Tibial nerve (tissue), 4 donors: Measurements from ENCODE around the gene LRRC74A. TPM values are rescaled to one million over a fixed set of nuclear protein-coding genes. Genes with fewer than 3 reads are reported as not detected.

Source experiments
- DNase-seq, 2 donors: peaks; one replicate each; pipeline ENCODE4 v3.0.0-alpha.2; 2019; ENCODE audit warnings: low spot score in 2 of 2
- H3K27ac ChIP-seq, 4 donors: fragments of 200-600 bp; sonication (generic) in 3 of 4; one replicate each; pipeline ENCODE4 v1.5.1; 2017 to 2019; ENCODE audit warnings: mild to moderate bottlenecking in 1 of 4
- H3K27me3 ChIP-seq, 2 donors: fragments of 200-600 bp; sonication (generic) in 1 of 2; one replicate each; pipeline versions ENCODE4 v1.5.1 to v1.6.0; 2017 to 2019
- H3K36me3 ChIP-seq, 3 donors: fragments of 200-600 bp; sonication (generic); one replicate each; pipeline ENCODE4 v1.5.1; 2018 to 2019
- H3K4me1 ChIP-seq, 4 donors: fragments of 200-600 bp; sonication (generic) in 3 of 4; one replicate each; pipeline ENCODE4 v1.5.1; 2017 to 2019
- H3K4me3 ChIP-seq, 4 donors: fragments of 200-600 bp; sonication (generic) in 3 of 4; one replicate each; pipeline ENCODE4 v1.5.1; 2017 to 2019; ENCODE audit warnings: mild to moderate bottlenecking in 1 of 4, moderate library complexity in 1 of 4
- H3K9me3 ChIP-seq, 4 donors: fragments of 200-600 bp; sonication (generic) in 3 of 4; one replicate each; pipeline ENCODE4 v1.5.1; 2017 to 2019
- EP300 ChIP-seq, 2 donors: sonication (generic); formaldehyde crosslinking; IDR thresholded peaks; one replicate each; pipeline ENCODE4 v1.6.1; 2017; ENCODE audit warnings: antibody characterized with exemption in 2 of 2, mild to moderate bottlenecking in 1 of 2
- POLR2A ChIP-seq, 2 donors: fragments of 450-650 bp; IDR thresholded peaks; one replicate each; pipeline ENCODE4 v1.6.1; 2017; ENCODE audit warnings: antibody characterized with exemption in 2 of 2, mild to moderate bottlenecking in 2 of 2, moderate library complexity in 2 of 2
- WGBS, 2 donors: methylation state at CpG; one replicate each; pipeline ENCODE4 v1.1.5; 2018; 5-methylcytosine and 5-hydroxymethylcytosine counted together
- total RNA-seq, 4 donors: library from RNA; depleted of rRNA; stranded (reverse); fragments of >200 nt; gene quantifications; one replicate each; pipeline ENCODE4 v1.1.0, GENCODE V29; 2016
- TF ChIP-seq, protein P1 (sequence below), 5 experiments: fragments of 200-600 bp in 3 of 5; fragments of 450-650 bp in 2 of 5; sonication (generic) in 3 of 5; IDR thresholded peaks; one replicate each; pipeline ENCODE4 v1.5.1; 2016 to 2019; ENCODE audit warnings: antibody characterized with exemption in 5 of 5, mild to moderate bottlenecking in 3 of 5, moderate library complexity in 2 of 5

LRRC74A gene
- total RNA-seq, 4 donors from 2014 or later, result not detected

DNA sequence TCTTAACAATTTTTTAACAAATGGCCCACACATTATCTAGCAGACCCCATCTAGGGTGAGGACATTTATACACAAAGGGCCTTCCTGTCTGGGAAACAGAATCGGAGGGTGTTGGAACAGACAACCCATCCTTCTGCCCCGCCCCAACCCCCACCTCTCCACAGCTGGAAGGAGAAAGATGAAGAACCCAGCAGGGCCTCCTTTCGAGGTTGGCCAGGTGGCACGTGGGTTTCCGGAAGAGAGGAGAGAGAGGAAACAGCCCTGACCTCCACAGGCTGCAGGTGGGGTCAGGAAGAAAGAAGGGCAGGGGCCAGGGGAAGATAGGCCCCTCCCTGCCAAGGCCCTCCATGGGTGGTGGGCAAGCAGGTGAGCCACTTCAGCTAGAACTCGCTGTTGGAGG is 57.2 kb downstream of the LRRC74A start:
- 65 to 66% methylated on average over 6 of the region's 6 CpGs for WGBS, 2 donors
- TF ChIP-seq EP300 (IDR thresholded peaks at IDR 0.05) (no peak), POLR2A (IDR thresholded peaks at IDR 0.05) (no peak)
- TF ChIP-seq, protein P1, sequence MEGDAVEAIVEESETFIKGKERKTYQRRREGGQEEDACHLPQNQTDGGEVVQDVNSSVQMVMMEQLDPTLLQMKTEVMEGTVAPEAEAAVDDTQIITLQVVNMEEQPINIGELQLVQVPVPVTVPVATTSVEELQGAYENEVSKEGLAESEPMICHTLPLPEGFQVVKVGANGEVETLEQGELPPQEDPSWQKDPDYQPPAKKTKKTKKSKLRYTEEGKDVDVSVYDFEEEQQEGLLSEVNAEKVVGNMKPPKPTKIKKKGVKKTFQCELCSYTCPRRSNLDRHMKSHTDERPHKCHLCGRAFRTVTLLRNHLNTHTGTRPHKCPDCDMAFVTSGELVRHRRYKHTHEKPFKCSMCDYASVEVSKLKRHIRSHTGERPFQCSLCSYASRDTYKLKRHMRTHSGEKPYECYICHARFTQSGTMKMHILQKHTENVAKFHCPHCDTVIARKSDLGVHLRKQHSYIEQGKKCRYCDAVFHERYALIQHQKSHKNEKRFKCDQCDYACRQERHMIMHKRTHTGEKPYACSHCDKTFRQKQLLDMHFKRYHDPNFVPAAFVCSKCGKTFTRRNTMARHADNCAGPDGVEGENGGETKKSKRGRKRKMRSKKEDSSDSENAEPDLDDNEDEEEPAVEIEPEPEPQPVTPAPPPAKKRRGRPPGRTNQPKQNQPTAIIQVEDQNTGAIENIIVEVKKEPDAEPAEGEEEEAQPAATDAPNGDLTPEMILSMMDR (IDR thresholded peaks at IDR 0.05), result no peak
- H3K4me3 ChIP-seq, result no peak overlapping the region
- no peaks in the 10 kb centered on the region for H3K4me1 ChIP-seq
- H3K36me3 ChIP-seq, result no peaks in the 10 kb centered on the region
- no peaks in the 10 kb centered on the region for H3K9me3 ChIP-seq
- H3K27ac ChIP-seq, result no peak overlapping the region
- DNase-seq, result no peak
- H3K27me3 ChIP-seq, result no peaks in the 10 kb centered on the region

DNA sequence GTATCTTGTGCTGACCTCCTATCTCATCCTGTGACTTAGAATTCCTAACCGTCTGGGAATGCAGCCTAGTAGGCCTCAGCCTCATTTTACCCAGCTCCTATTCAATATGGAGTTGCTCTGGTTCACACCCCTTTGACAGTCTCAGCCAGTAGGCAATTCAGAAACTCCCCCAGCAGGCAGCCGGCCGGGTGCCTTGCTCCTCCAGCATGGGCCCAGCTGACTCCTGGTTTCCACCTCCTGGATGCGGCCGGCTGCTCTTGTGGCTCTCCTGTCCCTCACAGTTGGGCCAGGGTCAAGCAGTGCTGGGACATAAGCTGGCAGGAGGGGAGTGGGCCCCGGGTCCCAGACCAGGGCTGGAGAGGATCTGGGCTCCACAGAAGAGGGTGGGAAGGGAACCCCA is 58.2 kb downstream of the LRRC74A start:
- 81 to 91% methylated on average over 5 to 6 of the region's 6 CpGs for WGBS, 2 donors
- Histone ChIP-seq H3K36me3 (no peaks in the 10 kb centered on the region), H3K27me3 (no peaks in the 10 kb centered on the region)

DNA sequence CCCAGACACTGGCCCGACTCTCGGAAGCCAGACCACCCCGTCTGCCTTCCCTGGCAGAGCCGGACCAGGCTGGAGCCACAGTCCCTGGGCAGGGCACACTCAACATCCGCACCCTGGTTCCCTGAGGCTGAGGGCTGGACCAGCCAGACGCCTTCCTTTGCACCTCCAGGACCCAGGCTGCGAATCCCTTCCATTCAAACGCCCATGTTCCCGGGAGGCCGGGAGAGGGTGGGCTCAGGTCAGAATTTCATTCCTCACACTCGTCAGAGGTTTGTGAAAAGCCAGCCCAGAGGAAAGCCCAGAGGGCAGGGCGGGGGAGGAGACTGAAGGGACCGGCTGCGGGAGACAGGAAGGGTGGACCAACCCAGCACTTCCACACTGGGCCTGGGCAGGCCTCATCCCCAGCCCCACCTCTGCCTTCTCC is 58.7 kb downstream of the LRRC74A start:
- no peaks in the 10 kb centered on the region for H3K9me3 ChIP-seq
- H3K4me1 ChIP-seq, result no peaks in the 10 kb centered on the region
- DNase-seq, result no peak
- 41 to 53% methylated on average over 5 to 14 of the region's 14 CpGs for WGBS, 2 donors
- no peak overlapping the region for H3K4me3 ChIP-seq
- no peaks in the 10 kb centered on the region for H3K36me3 ChIP-seq
- no peak for TF ChIP-seq EP300 (IDR thresholded peaks at IDR 0.05)
- no peak for TF ChIP-seq POLR2A (IDR thresholded peaks at IDR 0.05)
- TF ChIP-seq, protein P1 (IDR thresholded peaks at IDR 0.05), result no peak
- no peaks in the 10 kb centered on the region for H3K27me3 ChIP-seq
- peak overlapping the region in 1 of 4 donors; percentile 44 for H3K27ac ChIP-seq

More for the DNA sequence above, 58.2 kb downstream of the LRRC74A start:
- Histone ChIP-seq H3K4me1 (no peaks in the 10 kb centered on the region), H3K27ac (peak overlapping the region in 1 of 4 donors; percentile 44), H3K9me3 (no peaks in the 10 kb centered on the region), H3K4me3 (no peak overlapping the region)
- no peak for DNase-seq
- TF ChIP-seq, protein P1 (IDR thresholded peaks at IDR 0.05), result no peak
- TF ChIP-seq POLR2A (IDR thresholded peaks at IDR 0.05), result no peak
- TF ChIP-seq EP300 (IDR thresholded peaks at IDR 0.05), result no peak

DNA sequence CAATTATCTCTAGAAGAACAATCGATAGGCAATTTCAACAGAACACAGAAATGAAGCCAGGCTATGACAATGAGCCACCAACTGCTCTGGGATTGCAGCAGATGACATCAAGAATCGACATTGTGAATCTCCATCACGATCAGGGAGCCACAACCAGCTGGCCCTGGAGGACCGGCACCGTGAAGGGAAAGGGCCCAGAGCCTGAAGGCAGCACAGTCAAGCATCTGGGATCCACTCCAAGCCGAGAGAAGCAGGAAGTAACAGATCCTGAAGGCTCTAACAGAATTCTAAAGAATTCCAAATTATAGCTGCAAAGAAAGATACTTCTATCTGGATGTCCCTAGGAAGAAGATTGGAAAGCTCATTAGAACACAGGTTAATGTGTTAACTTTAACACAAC is 61.0 kb downstream of the LRRC74A start:
- no peaks in the 10 kb centered on the region for H3K36me3 ChIP-seq
- H3K27ac ChIP-seq, result no peak overlapping the region
- H3K4me1 ChIP-seq, result no peaks in the 10 kb centered on the region
- no peaks in the 10 kb centered on the region for H3K27me3 ChIP-seq
- H3K9me3 ChIP-seq, result peaks cover 0 to 5% (median 0%) of the 10 kb centered on the region in 4 donors
- no peak for TF ChIP-seq EP300 (IDR thresholded peaks at IDR 0.05)
- no peak for TF ChIP-seq POLR2A (IDR thresholded peaks at IDR 0.05)
- TF ChIP-seq, protein P1 (IDR thresholded peaks at IDR 0.05), result no peak
- H3K4me3 ChIP-seq, result no peak overlapping the region
- WGBS, 2 donors, result 31 to 42% methylated on average over 6 of the region's 6 CpGs
- no peak for DNase-seq

DNA sequence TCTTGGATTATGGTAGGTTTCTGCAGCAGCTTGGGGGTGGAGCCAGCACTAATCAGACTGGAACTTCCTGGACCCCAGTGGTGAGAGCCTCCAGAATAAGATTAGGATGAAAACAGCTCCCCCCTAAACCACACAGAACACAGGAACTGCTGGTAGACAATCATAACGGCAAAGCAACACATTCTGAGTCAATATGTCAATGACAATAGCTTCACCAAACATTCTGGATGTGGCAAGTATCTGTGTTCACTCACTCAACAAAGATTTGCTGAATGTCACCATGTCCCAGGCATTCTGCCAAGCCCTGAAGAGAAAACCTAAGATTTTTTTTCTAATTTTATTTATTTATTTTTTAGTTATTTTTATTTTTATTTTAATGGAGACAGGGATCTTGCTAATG is 65.2 kb downstream of the LRRC74A start:
- peaks cover 0 to 11% (median 0%) of the 10 kb centered on the region in 4 donors for H3K9me3 ChIP-seq
- no peak overlapping the region for H3K4me3 ChIP-seq
- H3K36me3 ChIP-seq, result no peaks in the 10 kb centered on the region
- no peak overlapping the region for H3K27ac ChIP-seq
- WGBS, 2 donors, result 36 to 55% methylated on average over 1 of the region's 1 CpG
- TF ChIP-seq POLR2A (IDR thresholded peaks at IDR 0.05), result no peak
- TF ChIP-seq, protein P1 (IDR thresholded peaks at IDR 0.05), result no peak
- TF ChIP-seq EP300 (IDR thresholded peaks at IDR 0.05), result no peak
- H3K27me3 ChIP-seq, result no peaks in the 10 kb centered on the region
- no peaks in the 10 kb centered on the region for H3K4me1 ChIP-seq
- no peak for DNase-seq
